Glomerular visceral epithelial cell (primary cell): ENCODE results near the gene TNFAIP8L1.
A peak's percentile ranks its signal among the peaks of the same experiment; 100 is the strongest.

Source experiments
- DNase-seq: peaks from one replicate; pipeline ENCODE4 v3.0.0-alpha.2; 2016; ENCODE audit errors: extremely low spot score

TNFAIP8L1 gene

DNA sequence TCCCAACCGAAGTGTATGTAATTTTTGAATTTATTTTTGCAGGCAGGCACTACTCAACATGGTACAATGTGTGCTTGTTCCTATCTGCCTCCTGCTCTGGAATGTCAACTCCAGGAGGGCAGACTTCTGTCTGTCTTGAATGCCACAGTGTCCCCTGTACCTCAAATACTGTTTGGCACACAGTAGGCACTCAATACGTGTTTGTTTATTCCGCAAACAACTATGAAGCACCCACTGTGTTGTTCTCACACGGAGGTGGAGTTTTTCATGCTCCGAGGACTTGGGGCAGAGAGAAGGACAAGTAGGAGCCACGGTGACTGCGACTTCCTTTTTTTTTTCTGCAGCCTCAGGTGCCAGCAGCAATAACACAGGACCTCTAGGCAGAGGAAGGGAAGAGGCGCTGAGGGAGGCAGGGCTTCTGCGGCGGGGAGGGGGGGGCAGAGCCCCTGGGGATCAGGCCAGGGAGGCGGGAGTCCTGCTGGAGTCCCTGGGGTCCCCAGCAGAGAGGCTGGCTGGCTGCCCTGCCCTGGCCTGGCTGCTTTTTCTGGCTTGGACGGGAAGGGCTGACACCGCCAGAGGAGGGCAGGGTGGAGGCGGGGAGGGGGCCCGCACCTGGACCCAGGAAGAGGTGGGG is 29.3 kb upstream of the TNFAIP8L1 start:
- no peak for DNase-seq

DNA sequence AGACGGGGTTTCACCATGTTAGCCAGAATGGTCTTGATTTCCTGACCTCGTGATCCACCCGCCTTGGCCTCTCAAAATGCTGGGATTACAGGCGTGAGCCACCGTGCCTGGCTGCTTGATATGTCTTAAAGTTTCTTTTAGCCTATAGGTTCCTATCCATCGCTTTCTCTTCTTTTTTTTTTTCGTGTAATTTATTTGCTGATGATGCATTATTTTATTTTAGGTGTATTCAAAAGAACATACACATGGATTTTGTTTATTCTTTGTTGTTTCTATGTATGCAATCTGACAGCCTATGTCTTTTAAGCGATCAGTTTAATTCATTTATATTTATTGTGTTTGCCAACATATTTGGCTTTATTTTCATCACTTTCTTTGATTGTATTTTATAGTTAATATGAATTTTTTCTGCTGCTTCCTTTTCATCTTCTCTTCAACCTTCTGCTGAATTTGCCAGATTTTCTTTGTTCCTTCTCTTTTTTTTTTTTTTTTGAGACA is 26.0 kb upstream of the TNFAIP8L1 start:
- DNase-seq = no peak

DNA sequence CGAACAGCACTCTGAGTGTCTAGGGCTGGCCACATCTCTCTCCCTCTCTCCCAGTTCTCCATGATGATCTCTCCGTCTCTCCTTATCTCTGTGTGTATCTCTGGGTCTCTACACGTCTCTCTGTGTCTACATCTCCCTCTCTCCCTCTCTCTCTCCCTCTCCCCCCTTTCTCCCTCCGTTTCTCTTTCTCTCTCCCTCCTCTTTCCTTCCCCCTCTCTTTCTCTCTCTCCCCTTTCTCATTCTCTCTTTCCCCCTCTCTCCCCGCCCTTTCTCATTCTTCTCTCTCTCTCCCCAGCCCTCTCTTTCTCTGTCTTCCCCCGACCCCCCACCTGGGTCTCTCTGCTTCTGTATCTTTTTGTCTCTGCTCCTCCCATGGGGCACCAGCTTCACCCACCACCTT is 21.3 kb upstream of the TNFAIP8L1 start:
- DNase-seq = no peak

DNA sequence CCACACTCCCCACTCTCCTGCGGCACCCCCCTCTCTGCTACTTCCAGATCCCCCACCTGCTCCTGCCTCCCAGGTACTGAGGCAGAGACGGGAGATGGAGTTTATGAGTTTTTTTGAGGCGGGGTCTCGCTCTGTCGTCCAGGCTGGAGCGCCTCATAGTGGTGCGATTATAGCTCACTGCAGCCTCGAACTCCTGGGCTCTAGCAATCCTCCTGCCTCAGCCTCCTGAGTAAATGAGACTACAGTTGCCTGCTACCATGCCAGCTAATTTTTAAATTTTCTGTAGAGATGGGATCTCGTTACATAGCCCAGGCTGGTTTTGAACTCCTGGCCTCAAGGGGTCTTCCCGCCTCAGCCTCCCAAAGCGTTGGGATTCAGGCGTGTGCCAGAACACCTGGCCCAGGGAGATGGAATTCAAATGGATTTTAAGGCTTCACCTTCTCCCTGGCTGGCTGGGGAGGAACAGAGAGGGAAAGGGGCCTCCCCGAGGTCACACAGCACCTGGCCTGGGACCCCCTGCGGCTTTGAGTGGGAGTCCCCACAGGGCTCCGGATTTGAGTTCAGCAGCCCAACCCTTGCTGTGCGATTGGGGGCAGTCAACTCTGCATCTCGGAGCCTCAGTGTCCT is 19.5 kb upstream of the TNFAIP8L1 start:
- no peak for DNase-seq

DNA sequence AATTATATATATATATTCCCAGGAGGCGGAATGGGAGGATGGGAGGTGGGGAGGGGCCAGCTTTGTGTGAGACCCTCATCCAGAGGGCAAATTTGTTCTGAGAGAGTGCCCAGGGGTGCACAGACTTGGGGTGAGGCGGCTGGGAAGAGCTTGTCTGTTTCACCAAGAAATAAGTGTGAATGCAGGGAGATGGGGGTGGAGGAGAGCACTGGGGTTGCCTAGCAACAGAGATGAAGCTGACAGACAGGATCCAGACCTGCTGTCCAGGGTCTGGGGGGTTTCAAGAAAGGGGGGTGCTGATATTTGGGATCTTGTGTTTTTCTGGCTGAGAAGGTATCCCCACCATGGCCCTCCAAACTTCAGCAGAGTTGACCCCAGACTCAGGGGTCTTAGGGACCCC is 18.6 kb upstream of the TNFAIP8L1 start:
- DNase-seq = no peak

DNA sequence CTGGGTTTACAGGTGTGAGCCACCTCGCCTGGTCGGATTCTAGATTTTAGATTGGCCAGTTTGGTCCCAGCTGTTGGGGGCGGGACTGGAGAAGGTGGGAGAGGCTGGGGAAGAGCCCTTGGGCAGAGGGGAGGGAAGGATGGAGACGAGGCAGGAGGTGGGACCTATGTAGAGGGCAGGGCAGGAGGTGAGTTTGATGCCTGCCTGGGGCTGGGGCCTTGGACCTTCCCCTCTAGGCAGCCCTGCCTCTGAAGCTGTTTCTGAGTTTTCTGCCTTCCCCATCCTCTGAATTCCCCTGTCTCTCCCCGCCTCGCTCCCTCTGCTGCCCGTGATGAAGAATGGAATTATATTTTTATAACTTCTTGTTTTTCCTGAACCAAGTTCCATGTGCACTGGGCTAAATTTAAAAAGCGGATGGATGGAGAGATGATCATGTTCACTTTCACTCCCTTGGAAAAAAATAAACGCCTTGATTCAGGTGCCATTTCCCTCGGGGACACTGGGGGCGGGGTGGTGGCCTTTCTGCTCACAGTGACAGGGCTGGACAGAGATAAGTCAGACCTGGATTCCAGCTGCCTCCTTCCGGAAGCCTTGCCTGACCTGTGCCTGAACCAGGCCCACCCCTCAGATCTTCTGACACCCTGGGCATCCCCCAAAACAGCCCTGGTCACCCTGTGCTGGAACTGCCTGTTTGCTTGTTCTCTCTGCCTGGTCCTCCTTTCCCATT is 16.5 kb upstream of the TNFAIP8L1 start:
- no peak for DNase-seq

DNA sequence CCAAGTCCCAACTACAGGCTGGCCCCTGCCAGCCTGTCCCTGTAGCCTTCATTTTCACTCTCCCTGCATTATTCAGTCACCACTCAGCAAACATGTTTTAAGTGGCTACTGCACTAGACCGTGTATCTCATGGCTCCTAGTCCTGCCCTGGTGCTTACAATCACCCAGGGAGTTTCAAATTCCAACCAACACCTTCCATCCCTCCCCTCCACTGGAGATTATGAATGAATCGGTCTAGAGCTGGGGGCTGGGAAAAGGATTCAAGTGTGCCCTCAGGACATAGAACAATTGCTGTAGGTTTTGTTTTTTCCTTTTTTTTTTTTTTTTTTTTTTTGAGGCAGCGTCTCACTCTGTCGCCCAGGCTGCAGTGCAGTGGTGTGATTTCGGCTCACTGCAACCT is 15.0 kb upstream of the TNFAIP8L1 start:
- no peak for DNase-seq

DNA sequence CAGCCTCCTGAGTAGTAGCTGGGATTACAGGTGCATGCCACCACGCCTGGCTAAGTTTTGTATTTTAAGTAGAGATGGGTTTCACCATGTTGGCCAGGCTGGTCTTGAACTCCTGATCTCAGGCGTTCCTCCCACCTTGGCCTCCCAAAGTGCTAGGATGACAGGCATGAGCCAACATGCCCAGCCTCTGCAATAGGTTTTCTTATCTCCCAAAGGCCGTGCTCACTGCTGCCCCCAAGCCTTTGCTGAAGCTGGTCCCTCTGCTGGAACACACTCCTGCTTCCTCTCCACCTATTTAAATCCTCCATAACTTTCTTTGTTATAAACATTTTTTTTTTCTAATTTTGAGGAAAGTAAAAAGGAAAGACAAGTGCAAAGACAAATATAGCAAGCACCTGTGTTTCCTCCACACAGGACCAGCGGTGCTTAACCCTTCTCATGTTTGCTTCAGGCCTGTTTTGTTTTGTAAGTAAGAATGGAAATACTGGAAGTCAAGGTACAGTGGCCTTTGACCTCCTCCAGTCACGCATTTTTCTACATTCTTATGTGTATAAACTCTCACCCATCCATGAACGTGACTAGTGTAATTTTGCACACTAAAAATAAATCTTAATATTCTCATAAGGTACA is 14.5 kb upstream of the TNFAIP8L1 start:
- no peak for DNase-seq

DNA sequence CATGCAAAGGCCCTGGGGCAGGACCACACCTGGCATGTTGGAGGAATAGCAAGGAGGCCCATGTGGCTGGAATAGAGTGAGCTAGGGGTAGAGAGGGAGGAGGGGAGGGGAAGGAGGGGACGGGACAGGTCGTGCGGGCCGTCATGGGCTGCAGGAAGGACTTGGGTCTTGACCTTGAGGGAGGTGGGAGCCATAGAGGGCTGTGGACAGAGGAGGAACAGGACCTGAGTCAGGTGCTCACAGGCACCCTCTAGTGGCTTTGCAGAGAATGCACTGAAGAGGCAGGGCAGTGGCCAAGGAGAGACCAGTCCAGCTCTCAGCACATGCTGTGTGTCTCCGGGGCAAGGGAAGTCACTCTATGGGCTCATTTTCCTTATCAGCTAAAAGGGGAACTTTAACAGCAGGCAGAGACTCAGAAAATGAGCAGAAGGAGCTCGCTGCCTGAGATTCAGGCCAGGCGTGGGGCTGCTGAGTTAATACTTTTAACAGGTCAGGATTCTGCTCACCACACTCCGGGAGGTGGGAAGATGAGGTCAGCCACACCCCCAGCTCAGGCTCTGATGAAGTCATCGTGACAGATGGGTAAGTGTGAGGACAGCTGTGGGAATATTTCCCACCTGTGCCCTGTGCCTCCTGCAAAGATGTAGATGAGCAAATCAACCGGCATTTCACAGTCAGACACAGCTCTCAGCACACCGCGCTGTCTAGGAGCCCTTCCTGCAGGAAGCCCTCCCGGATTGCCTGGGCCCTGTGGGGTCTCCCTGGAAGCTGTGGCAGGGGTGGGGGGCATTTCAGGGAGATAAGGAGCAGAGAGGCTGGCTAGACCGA is 6.0 kb upstream of the TNFAIP8L1 start:
- DNase-seq = peak; percentile 97

DNA sequence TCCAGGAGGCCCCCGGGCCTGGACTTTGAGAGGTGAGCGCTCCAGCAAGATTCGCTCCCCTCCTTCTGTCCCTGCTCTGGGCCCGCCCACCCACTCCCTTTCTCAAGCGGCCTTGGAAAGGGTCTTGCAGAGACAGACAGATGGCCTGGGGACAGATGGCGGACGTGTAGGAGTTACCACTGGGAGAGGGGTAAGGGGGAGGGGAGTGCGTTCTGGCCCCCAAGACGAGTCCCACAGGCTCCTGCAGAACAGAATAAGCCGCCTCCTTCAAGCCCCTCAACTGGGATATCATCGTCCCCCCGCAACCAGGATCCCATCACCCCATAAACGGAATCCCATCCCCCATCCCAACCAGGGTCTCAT is 3.6 kb upstream of the TNFAIP8L1 start:
- no peak for DNase-seq

DNA sequence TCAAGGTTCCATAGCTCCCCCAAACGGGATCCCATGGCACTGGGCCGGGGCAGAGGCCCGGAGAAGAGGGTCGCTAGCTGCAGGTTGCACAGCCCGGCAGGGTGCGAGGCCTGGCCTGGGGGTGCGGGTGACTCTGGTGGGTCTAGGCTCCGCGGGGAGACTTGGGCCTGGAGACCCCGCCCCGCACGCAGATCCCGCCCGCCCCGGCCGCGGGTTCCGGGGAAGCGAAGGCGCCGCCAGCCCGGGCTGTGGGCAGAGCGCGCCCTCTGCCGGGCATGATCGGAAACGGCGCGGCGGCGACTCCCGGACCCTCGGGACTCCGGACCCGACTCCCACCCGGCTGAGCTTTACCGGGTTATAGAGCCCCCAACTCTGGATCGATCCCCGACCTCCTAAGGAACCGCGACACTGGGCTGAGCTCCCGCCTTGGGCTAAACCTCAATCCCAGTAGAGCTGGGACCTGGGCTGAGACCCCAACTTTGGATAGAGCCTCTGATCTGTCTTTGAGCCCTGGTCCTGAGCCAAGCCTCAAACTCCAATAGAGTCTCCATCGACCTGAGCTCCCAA is 3.1 kb upstream of the TNFAIP8L1 start:
- DNase-seq = peak; percentile 72

DNA sequence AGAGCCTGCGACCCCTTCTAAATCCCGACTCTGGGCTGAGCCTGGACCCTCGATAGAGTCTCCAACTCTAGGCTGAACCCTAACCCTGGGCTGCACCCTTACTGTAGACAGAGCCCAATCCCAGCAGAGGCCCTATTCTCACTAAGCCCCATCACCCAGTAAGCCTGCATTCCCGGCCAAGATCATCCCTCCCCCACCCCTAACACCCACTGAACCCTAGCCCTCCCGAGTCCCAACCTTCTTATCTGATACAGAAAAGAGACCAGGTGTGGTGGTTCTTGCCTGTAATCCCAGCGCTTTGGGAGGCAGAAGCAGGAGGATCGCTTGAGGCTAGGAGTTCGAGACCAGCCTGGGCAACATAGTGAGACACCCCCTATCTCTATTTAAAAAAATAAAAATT is 2.6 kb upstream of the TNFAIP8L1 start:
- DNase-seq = no peak

DNA sequence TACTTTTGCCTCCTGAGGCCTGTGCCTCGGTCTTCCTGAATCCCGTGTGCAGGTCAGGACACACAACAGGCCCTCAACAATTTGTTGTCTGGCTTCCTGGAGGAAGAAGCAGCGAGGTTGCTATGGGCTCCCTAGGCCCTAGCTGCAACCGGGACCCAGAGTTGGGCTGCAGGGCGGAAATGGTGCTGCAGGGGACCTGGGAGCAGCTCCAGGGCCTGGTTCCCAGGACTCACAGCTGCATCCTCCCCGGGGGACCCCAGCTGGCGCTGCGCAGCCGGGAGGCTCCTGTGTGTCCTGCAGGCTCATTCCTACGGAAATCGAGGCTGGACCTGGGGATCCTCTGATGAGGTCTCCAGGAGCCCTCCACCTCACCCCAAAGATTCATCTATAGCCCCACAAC is 999 bp upstream of the TNFAIP8L1 start:
- no peak for DNase-seq

DNA sequence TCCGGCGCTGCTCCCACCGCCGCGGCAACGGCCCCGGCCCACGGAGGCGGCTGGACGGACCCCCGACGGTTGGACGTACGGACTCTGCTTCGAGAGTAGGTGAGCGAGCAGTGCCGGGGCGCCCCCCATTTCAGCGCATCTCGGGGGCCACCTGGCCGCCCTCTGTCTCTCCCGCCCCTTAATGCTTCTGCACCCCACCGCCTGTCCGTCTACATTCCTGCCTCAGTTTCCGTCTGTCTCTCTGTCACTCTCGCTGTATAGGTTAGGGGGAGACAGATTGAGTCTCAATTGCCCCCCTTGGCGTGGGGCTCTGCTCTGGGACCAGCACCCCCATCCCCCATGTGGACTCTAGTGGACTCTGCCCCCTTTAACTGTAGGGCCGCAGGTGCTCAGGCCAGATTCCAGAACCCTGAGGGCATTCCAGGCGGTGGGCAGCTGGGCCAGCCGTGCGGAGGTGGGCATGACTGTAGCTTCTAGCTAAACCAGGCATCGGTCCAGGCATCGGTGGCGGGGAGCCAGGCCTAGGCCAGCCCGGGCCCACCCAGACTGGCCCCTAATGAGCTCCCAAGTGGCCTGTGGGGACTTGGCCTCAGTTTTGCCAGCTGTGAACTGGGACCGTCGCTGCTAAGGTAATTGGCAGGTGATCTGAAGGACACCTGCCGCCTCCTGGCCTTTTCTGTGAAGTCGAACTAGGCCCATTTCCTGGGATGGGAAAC is 373 bp downstream of the TNFAIP8L1 start:
- DNase-seq = peak; percentile 49

DNA sequence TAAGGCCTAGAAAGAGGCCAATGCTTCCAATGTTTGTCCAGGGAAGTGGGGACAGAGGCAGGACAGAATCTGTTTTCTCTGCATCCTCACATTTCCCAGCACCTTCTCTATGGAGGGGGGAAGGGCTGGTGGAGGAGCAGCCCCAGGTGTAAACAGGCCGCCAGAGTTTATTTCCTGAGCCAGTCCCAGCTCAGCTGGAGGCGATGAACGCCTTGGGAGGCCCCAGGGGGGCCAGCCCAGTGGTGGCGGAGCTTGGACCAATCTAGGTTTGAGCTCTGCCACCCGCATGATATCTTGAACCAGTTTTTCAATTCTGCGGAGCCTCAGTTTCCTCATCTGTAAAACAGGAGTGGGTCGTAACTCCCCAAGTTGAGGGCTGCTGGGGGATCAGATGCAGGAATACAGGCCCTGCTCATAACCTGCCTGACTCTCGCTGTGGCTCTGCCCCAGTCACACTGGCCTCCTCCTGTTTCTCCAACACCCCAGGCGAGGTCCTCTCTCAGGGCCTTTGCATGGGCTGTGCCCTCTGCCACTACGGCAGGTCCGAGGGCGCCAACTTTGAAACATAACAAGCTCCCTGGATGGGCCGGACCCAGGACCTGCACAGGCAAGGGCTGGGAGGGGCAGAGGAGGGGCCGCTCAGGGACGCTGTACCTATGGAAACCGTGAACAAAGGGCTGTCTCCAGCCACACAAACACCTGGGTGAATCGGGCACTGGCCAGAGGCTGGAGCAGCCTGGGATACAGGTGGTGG is 1.1 kb downstream of the TNFAIP8L1 start:
- no peak for DNase-seq

DNA sequence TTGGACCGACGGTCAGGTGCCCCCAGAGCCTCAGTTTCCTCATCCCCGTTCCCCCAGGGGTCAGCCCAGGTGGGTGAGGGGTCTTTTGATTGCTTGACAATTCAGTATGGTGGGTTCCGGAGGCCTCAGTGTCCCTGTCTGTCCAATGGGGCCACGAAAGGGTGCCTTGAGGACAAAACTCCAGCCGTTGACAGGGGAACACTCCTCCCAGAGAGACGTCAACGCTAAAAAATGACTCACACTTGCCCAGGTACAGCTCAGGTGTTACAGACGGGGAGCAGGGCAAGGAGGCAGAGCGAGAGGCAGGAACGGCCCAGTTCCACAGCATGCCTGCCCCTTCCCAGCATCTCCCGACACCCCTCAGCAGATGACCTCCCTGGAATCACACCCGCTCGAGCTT is 1.8 kb downstream of the TNFAIP8L1 start:
- DNase-seq = no peak

DNA sequence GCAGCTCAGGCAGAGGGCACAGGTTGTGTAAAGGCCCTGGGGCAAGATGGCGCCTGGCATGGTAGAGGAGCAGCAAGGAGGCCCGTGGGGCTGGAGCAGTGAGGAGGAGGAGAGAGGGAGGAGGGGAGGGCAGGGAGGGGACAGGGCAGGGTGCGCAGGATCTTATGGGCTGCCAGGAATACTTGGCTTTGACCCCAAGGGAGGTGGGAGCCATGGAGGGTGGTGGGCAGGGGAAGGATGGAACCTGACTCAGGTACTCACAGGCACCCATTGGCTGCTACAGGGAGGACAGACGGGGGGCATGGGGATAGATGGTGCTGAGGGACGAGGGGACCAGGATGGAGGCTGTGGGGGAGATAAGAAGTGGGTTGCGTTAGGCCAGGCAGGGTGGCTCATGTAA is 3.3 kb downstream of the TNFAIP8L1 start:
- no peak for DNase-seq

DNA sequence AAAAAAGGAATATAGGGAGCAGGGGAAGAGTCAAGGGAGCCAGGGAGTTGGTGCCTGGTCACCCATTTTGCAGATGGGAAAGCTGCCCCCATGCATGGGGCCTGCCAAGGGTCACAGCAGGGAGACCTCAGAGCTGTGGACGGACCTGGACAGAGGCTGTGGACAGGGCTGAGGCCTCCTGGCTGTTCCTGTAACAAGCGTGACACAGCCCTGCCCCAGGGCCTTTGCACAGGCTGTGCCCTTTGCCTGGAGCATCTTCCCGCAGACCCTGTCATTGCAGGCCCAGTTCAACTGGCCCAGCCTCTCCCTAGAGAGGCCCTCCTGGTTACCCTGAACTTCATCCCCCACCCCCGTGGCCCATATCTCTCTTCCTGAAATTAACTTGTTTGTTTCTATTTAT is 6.4 kb downstream of the TNFAIP8L1 start:
- DNase-seq = no peak

DNA sequence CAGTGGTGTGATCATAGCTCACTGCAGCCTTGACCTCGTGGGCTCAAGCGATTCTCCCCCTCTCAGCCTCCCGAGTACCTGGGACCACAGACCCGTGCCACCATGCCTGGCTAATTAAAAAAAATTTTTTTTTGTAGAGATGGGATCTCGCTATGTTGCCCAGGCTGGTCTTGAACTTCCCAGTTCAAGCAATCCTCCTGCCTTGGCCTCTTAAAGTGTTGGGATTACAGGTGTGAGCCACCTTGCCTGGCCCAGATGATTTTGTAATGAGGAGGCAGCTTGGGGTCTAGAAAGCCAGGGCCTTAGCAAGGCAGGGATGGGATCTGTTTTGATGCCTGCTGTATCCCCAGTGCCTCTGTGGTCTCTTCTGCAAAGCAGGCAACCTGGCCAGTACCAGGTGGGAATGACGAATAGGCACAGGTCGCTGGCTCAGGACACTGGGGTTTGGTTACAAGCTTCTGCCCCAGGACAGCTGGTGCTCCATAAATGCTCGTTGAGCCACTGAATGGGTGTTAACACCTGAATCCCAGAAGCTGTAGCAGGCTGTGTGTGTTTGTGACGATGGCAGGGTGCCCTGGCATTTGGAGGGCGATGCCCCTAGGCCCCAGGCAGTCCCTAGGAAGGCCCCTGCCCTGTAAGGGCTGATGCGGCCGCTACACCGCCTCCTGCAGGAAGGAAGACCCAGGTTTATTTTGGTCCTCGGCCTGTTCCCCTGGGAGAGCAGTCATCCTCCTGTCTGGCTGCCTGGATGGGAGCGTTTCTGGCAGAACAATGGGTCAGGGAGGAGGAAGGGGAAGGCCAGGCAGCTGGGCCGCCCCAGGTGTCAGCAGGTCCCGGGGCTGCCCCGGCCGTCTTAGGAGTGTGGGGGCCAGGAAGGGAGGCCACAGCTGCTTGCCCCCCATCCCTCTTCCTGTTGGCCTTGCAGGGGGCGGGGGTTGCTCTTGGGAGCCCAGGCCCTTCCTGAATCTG is 8.6 kb downstream of the TNFAIP8L1 start:
- no peak for DNase-seq
